ENCODE measurements around the gene FNDC1.

Gene FNDC1

GRCh38 chr6:159163901-159164370 lies 5.3 kb upstream of the FNDC1 start:
- DNase-seq, result no peak

- no peak for DNase-seq
These were observed 536 bp upstream of the FNDC1 start for GRCh38 chr6:159168536-159169192.

- peak; percentile 6 for DNase-seq
These were observed 545 bp downstream of the FNDC1 start for GRCh38 chr6:159169557-159170332.

GRCh38 chr6:159170333-159170672 lies 1.1 kb downstream of the FNDC1 start:
- no peak for DNase-seq

- no peak for DNase-seq
These were observed 2.0 kb downstream of the FNDC1 start for GRCh38 chr6:159170999-159171712.

GRCh38 chr6:159172091-159172491 lies 2.9 kb downstream of the FNDC1 start:
- DNase-seq, result no peak

GRCh38 chr6:159174263-159174969 lies 5.2 kb downstream of the FNDC1 start:
- peak; percentile 67 for DNase-seq

- DNase-seq, result no peak
These were observed 7.7 kb downstream of the FNDC1 start for GRCh38 chr6:159176913-159177312.

- no peak for DNase-seq
These were observed 9.6 kb downstream of the FNDC1 start for GRCh38 chr6:159178847-159179246.

GRCh38 chr6:159180001-159180400 lies 10.8 kb downstream of the FNDC1 start:
- no peak for DNase-seq

GRCh38 chr6:159181914-159182313 lies 12.7 kb downstream of the FNDC1 start:
- DNase-seq, result no peak

- DNase-seq, result no peak
These were observed 15.4 kb downstream of the FNDC1 start for GRCh38 chr6:159184559-159184958.

GRCh38 chr6:159190460-159190859 lies 21.3 kb downstream of the FNDC1 start:
- no peak for DNase-seq

GRCh38 chr6:159193923-159194322 lies 24.7 kb downstream of the FNDC1 start:
- no peak for DNase-seq

GRCh38 chr6:159194421-159194820 lies 25.2 kb downstream of the FNDC1 start:
- DNase-seq, result no peak

GRCh38 chr6:159196430-159196975 lies 27.3 kb downstream of the FNDC1 start:
- no peak for DNase-seq

- DNase-seq, result no peak
These were observed 28.1 kb downstream of the FNDC1 start for GRCh38 chr6:159197251-159197650.

- DNase-seq, result no peak
These were observed 32.1 kb downstream of the FNDC1 start for GRCh38 chr6:159201336-159201735.

GRCh38 chr6:159203304-159204005 lies 34.3 kb downstream of the FNDC1 start:
- DNase-seq, result no peak

GRCh38 chr6:159204605-159205004 lies 35.4 kb downstream of the FNDC1 start:
- DNase-seq, result no peak

- DNase-seq, result no peak
These were observed 42.8 kb downstream of the FNDC1 start for GRCh38 chr6:159212028-159212427.

Data from activated CD4-positive, alpha-beta T cell treated with anti-CD3 and anti-CD28 coated beads, Interleukin-2, amount 50 U/mL, for 1 hour (primary cell).